PFSK-1 (cell line): ENCODE data around the gene CNIH3.

Experiments
- FOXP2 ChIP-seq: optimal IDR thresholded peaks from 2 replicates; pipeline ENCODE3; 2011; ENCODE audit warnings: borderline replicate concordance, control low read depth, inconsistent platforms; ENCODE audit not compliant: insufficient read depth; ENCODE audit errors: extremely low read length, extremely low read depth
- POLR2AphosphoS5 ChIP-seq: IDR thresholded peaks from 2 replicates; pipeline ENCODE4 v1.6.1; 2012; ENCODE audit warnings: low read depth, mild to moderate bottlenecking, control low read depth, low read length, moderate library complexity
- SIN3A ChIP-seq: IDR thresholded peaks from 2 replicates; pipeline ENCODE4 v1.6.1; 2012; ENCODE audit warnings: mild to moderate bottlenecking, low read length, moderate library complexity, borderline replicate concordance; ENCODE audit not compliant: insufficient read depth
- TAF1 ChIP-seq: IDR thresholded peaks from 2 replicates; pipeline ENCODE4 v1.6.1; 2012; ENCODE audit warnings: low read length, control low read depth, borderline replicate concordance; ENCODE audit not compliant: insufficient read depth
- TF ChIP-seq, protein P1 (sequence below), 2 experiments: IDR thresholded peaks; 2 replicates each; pipeline versions ENCODE4 v1.6.1 to v1.8.0; 2011 to 2012; ENCODE audit warnings: low read depth in 2 of 2, low read length in 2 of 2, control low read depth in 1 of 2, inconsistent platforms in 1 of 2, mild to moderate bottlenecking in 1 of 2, moderate library complexity in 1 of 2; ENCODE audit not compliant: insufficient read depth in 1 of 2

Gene CNIH3

DNA sequence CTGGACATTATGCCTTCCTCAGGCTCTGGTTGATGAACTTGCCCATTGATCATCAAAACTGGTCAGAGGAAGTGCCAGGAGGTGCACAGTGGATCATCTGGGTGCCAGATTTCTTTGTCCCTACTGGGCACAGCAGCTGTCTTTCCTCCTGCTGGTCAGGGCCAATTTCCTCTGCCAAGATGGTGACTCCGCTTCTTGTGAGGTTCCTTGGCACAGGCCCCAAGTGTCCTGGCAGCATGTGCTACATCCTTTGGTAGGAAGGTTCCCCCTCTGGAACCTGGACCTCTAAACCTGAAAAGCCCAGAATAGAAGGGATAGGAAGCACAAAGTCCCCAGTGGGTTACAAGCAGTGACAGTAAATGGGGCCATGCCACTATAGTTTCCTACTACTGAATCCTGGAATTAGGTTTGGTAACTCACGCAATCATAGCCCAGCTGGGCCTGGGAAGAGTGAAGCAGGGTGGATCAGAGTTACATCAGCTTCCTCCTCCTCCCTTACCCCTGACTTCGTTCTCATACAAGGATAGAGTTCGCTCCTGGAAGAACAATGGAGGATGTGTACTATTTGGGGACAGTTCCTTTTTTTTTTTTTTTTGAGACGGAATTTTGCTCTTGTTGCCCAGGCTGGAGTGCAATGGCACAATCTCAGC is 147.1 kb downstream of the CNIH3 start:
- TF ChIP-seq POLR2AphosphoS5 (no peak), SIN3A (no peak), TAF1 (no peak), FOXP2 (no peak)
- TF ChIP-seq, protein P1, sequence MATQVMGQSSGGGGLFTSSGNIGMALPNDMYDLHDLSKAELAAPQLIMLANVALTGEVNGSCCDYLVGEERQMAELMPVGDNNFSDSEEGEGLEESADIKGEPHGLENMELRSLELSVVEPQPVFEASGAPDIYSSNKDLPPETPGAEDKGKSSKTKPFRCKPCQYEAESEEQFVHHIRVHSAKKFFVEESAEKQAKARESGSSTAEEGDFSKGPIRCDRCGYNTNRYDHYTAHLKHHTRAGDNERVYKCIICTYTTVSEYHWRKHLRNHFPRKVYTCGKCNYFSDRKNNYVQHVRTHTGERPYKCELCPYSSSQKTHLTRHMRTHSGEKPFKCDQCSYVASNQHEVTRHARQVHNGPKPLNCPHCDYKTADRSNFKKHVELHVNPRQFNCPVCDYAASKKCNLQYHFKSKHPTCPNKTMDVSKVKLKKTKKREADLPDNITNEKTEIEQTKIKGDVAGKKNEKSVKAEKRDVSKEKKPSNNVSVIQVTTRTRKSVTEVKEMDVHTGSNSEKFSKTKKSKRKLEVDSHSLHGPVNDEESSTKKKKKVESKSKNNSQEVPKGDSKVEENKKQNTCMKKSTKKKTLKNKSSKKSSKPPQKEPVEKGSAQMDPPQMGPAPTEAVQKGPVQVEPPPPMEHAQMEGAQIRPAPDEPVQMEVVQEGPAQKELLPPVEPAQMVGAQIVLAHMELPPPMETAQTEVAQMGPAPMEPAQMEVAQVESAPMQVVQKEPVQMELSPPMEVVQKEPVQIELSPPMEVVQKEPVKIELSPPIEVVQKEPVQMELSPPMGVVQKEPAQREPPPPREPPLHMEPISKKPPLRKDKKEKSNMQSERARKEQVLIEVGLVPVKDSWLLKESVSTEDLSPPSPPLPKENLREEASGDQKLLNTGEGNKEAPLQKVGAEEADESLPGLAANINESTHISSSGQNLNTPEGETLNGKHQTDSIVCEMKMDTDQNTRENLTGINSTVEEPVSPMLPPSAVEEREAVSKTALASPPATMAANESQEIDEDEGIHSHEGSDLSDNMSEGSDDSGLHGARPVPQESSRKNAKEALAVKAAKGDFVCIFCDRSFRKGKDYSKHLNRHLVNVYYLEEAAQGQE (IDR thresholded peaks at IDR 0.05; ENCODE audit: insufficient read depth in 1 of 2, low read depth in 2 of 2, low read length in 2 of 2), result no peak

DNA sequence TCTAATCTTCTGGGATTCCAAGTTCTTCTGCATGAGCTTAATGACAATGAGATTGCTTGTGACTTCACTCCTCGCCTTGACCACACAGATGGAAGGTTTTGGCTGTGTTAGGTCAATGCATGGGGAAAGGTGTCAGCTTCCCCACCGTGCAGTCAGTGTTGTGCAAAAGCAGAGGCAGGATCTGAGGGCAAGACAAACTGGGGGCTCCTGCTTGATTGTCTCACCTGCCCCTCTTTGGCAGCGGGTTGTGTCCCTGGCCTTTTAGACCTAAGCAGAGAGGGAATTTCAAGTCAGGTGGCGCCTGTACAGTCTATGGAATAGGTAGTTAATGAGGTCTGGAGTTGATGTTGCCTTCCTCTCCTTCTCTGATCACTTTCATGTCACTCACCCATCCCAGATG is 150.1 kb downstream of the CNIH3 start:
- TF ChIP-seq, protein P1 (IDR thresholded peaks at IDR 0.05; ENCODE audit: insufficient read depth in 1 of 2, low read depth in 2 of 2, low read length in 2 of 2), result no peak
- TF ChIP-seq SIN3A (no peak), TAF1 (no peak), FOXP2 (no peak), POLR2AphosphoS5 (no peak)

DNA sequence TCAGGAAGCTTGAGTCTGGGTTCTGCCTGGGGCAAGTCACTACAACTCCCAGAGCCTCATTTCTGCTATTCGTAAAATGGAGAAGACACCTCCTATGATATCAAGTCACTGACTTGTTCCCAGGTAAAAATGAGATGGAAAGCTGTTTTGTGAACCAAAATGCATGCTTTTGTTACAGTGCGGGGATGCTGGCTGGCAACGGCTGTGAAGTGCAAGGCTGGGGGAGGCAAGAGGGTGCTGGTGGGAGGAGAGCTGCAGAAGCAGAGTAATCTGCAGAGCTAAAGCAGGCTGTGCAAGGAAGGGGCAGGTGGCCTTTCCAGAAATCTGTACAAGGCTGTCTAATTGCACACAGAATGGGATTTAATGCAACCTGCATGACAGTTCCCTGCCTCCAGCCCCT is 150.9 kb downstream of the CNIH3 start:
- TF ChIP-seq TAF1 (no peak), FOXP2 (no peak), SIN3A (no peak), POLR2AphosphoS5 (no peak)
- TF ChIP-seq, protein P1 (IDR thresholded peaks at IDR 0.05; ENCODE audit: insufficient read depth in 1 of 2, low read depth in 2 of 2, low read length in 2 of 2), result no peak

DNA sequence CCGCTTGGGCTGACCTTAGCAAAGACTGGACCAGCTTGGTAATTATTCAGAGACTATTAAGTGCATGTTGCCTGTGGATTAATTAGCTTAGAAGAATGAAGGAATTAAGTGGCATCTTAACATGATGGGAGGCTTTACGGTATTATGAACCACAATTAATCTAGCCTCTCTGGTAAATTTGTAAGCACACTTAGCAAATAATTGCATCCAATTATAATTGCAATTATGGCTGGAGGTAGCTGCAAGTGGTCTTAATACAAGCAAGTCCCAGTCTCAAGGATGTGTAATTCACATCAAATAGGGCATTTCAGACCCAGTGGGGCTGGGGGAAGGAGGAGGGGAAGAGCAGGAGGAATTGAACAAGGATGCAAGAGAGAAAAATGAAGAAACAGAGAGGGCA is 151.6 kb downstream of the CNIH3 start:
- TF ChIP-seq, protein P1 (IDR thresholded peaks at IDR 0.05; ENCODE audit: insufficient read depth in 1 of 2, low read depth in 2 of 2, low read length in 2 of 2), result no peak
- TF ChIP-seq SIN3A (no peak), FOXP2 (no peak)

DNA sequence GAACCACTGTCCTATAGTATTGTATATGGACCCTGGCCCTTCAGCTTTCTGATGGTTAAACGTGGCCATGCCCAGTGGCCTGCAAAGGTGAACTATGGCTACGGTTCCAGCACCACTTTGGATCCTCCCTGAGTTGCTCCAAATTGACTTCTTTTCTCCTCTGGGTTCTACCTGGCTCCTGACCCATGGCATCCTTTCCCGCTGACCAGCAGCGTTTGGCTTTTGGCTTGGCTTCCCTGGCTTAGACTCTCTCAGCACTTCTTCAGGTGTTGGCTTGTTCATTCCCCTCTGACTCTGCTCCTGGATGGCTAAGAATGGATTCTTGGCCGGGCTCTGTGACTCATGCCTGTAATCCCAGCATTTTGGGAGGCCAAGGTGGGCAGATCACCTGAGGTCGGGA is 152.9 kb downstream of the CNIH3 start:
- TF ChIP-seq, protein P1 (IDR thresholded peaks at IDR 0.05; ENCODE audit: insufficient read depth in 1 of 2, low read depth in 2 of 2, low read length in 2 of 2), result no peak
- no peak for TF ChIP-seq POLR2AphosphoS5
- TF ChIP-seq TAF1, result no peak
- TF ChIP-seq FOXP2, result no peak
